Coronary artery (tissue), 2 donors: Measurements from ENCODE around the gene SLC29A1.

ENCODE experiments used
- DNase-seq: peaks from one replicate; pipeline ENCODE4 v3.0.0-alpha.2; 2017; ENCODE audit warnings: low spot score
- H3K27ac ChIP-seq, 2 donors: fragments of 200-600 bp; sonication (generic); one replicate each; pipeline ENCODE4 v1.5.1; 2016 to 2019
- H3K4me3 ChIP-seq: fragments of 200-600 bp; sonication (generic); 2 replicates; pipeline ENCODE4 v1.5.1; 2016; ENCODE audit warnings: mild to moderate bottlenecking, moderate library complexity
- CTCF ChIP-seq: fragments of 200-600 bp; sonication (generic); IDR thresholded peaks from one replicate; pipeline ENCODE4 v1.5.1; 2019; ENCODE audit warnings: antibody characterized with exemption

The SLC29A1 gene

GRCh38 chr6:44219053-44219814 is 4.2 kb upstream of the SLC29A1 start:
- H3K4me3 ChIP-seq: peak overlapping the region; percentile 88
- peak; percentile 92 for DNase-seq
- no peak for TF ChIP-seq CTCF
- peak overlapping the region; percentile 91 to 99 for H3K27ac ChIP-seq

GRCh38 chr6:44219815-44220784 is 3.3 kb upstream of the SLC29A1 start:
- Histone ChIP-seq H3K27ac (peak overlapping the region; percentile 91 to 99), H3K4me3 (peak overlapping the region; percentile 88)
- no peak for DNase-seq
- TF ChIP-seq CTCF: no peak

GRCh38 chr6:44220913-44221290 is 2.5 kb upstream of the SLC29A1 start:
- H3K4me3 ChIP-seq: peak overlapping the region; percentile 88
- DNase-seq: no peak
- peak overlapping the region; percentile 91 to 99 for H3K27ac ChIP-seq
- no peak for TF ChIP-seq CTCF

GRCh38 chr6:44221291-44221960 is 2.0 kb upstream of the SLC29A1 start:
- DNase-seq: peak; percentile 97
- H3K4me3 ChIP-seq: peak overlapping the region; percentile 88
- peak; percentile 80 for TF ChIP-seq CTCF
- H3K27ac ChIP-seq: peak overlapping the region; percentile 91 to 99

- no peak for TF ChIP-seq CTCF
- Histone ChIP-seq H3K4me3 (peak overlapping the region; percentile 88), H3K27ac (peak overlapping the region; percentile 91 to 99)
- DNase-seq: no peak
Measured at GRCh38 chr6:44221961-44222335, 1.4 kb upstream of the SLC29A1 start.

GRCh38 chr6:44222486-44223318 is 693 bp upstream of the SLC29A1 start:
- TF ChIP-seq CTCF: no peak
- Histone ChIP-seq H3K27ac (peak overlapping the region; percentile 91 to 99), H3K4me3 (peak overlapping the region; percentile 88)
- DNase-seq: no peak
